Activated CD8-positive, alpha-beta memory T cell treated with anti-CD3 and anti-CD28 coated beads for 4 hours (primary cell): ENCODE results near the gene CIT.

ENCODE experiments used
- DNase-seq, 2 donors: peaks; one replicate each; pipeline ENCODE4 v3.0.0-alpha.2; 2020; ENCODE audit warnings: low read depth in 2 of 2

The CIT gene

GRCh38 chr12:119700078-119700477 is 177.0 kb downstream of the CIT start:
- DNase-seq, result no peak

GRCh38 chr12:119699199-119699760 is 177.8 kb downstream of the CIT start:
- no peak for DNase-seq

- no peak for DNase-seq
Measured at GRCh38 chr12:119696943-119697342, 180.2 kb downstream of the CIT start.

- DNase-seq, result no peak
Measured at GRCh38 chr12:119695034-119695433, 182.1 kb downstream of the CIT start.

GRCh38 chr12:119694111-119694510 is 183.0 kb downstream of the CIT start:
- DNase-seq, result no peak

GRCh38 chr12:119693511-119693910 is 183.6 kb downstream of the CIT start:
- no peak for DNase-seq

- DNase-seq, result no peak
Measured at GRCh38 chr12:119692997-119693396, 184.1 kb downstream of the CIT start.

- no peak for DNase-seq
Measured at GRCh38 chr12:119692410-119692809, 184.7 kb downstream of the CIT start.

- DNase-seq, result no peak
Measured at GRCh38 chr12:119691202-119691810, 185.8 kb downstream of the CIT start.

- no peak for DNase-seq
Measured at GRCh38 chr12:119689935-119690500, 187.1 kb downstream of the CIT start.

GRCh38 chr12:119687879-119688278 is 189.2 kb downstream of the CIT start:
- DNase-seq, result no peak

- no peak for DNase-seq
Measured at GRCh38 chr12:119687406-119687805, 189.7 kb downstream of the CIT start.

GRCh38 chr12:119686776-119687175 is 190.3 kb downstream of the CIT start:
- DNase-seq, result no peak

GRCh38 chr12:119686355-119686754 is 190.8 kb downstream of the CIT start:
- DNase-seq, result no peak

- DNase-seq, result no peak
Measured at GRCh38 chr12:119685375-119685774, 191.7 kb downstream of the CIT start.

GRCh38 chr12:119684711-119685369 is 192.3 kb downstream of the CIT start:
- DNase-seq, result no peak

- no peak for DNase-seq
Measured at GRCh38 chr12:119683816-119684215, 193.3 kb downstream of the CIT start.

- DNase-seq, result no peak
Measured at GRCh38 chr12:119683413-119683812, 193.7 kb downstream of the CIT start.

- DNase-seq, result no peak
Measured at GRCh38 chr12:119682639-119683252, 194.4 kb downstream of the CIT start.

- no peak for DNase-seq
Measured at GRCh38 chr12:119681728-119682638, 195.1 kb downstream of the CIT start.

- DNase-seq, result no peak
Measured at GRCh38 chr12:119681111-119681510, 196.0 kb downstream of the CIT start.

- DNase-seq, result no peak
Measured at GRCh38 chr12:119679490-119679889, 197.6 kb downstream of the CIT start.
